Neuron (in vitro differentiated cells): ENCODE data around the gene SLC47A1.

Source experiments
- H2AFZ ChIP-seq: one replicate; pipeline ENCODE4 v1.6.1; 2013; ENCODE audit warnings: low read depth, mild to moderate bottlenecking, inconsistent platforms, low read length, moderate library complexity
- H3K27me3 ChIP-seq: one replicate; pipeline ENCODE4 v1.6.1; 2013; ENCODE audit warnings: low read length; ENCODE audit not compliant: insufficient read depth
- H3K36me3 ChIP-seq: one replicate; pipeline ENCODE4 v1.6.1; 2013; ENCODE audit warnings: low read length; ENCODE audit not compliant: insufficient read depth
- H3K4me1 ChIP-seq: one replicate; pipeline ENCODE4 v1.6.1; 2013; ENCODE audit warnings: low read length; ENCODE audit not compliant: insufficient read depth
- H3K4me3 ChIP-seq: 2 replicates; pipeline ENCODE4 v1.5.1; 2013; ENCODE audit warnings: mild to moderate bottlenecking, low read length, moderate library complexity
- H3K9me3 ChIP-seq: one replicate; pipeline ENCODE4 v1.6.1; 2013; ENCODE audit warnings: low read length

Gene SLC47A1

GRCh38 chr17:19534562-19535149 is 1.0 kb downstream of the SLC47A1 start:
- Histone ChIP-seq H3K4me3 (peak overlapping the region; percentile 27), H3K27me3 (peaks cover 39% of the 10 kb centered on the region), H2AFZ (peak overlapping the region; percentile 67), H3K4me1 (peaks cover 7% of the 10 kb centered on the region), H3K9me3 (peaks cover 2% of the 10 kb centered on the region), H3K36me3 (no peaks in the 10 kb centered on the region)

DNA sequence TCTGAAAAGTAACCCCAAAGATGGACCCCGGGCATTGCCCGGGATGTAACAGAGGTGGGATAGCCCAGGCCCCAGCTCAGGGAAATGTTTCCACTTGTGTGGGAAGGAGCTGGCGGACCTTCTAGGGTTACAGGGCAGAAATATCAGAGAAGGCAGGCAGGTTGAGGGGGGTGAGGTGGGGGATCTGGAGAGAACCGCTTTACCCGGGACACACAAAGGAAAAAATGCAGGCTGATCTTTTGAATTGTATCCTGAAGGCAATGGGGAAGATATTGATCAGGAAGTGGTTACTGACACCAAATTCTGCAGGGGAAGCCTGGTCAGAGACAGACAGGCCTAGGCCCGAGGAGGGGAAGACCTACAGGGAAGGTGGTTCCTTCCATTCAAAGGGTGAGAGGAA is 3.5 kb downstream of the SLC47A1 start:
- H3K36me3 ChIP-seq: no peaks in the 10 kb centered on the region
- H3K27me3 ChIP-seq: peaks cover 38% of the 10 kb centered on the region
- H3K4me3 ChIP-seq: no peak overlapping the region
- peaks cover 1% of the 10 kb centered on the region for H3K9me3 ChIP-seq
- H2AFZ ChIP-seq: no peak overlapping the region
- H3K4me1 ChIP-seq: peaks cover 7% of the 10 kb centered on the region

DNA sequence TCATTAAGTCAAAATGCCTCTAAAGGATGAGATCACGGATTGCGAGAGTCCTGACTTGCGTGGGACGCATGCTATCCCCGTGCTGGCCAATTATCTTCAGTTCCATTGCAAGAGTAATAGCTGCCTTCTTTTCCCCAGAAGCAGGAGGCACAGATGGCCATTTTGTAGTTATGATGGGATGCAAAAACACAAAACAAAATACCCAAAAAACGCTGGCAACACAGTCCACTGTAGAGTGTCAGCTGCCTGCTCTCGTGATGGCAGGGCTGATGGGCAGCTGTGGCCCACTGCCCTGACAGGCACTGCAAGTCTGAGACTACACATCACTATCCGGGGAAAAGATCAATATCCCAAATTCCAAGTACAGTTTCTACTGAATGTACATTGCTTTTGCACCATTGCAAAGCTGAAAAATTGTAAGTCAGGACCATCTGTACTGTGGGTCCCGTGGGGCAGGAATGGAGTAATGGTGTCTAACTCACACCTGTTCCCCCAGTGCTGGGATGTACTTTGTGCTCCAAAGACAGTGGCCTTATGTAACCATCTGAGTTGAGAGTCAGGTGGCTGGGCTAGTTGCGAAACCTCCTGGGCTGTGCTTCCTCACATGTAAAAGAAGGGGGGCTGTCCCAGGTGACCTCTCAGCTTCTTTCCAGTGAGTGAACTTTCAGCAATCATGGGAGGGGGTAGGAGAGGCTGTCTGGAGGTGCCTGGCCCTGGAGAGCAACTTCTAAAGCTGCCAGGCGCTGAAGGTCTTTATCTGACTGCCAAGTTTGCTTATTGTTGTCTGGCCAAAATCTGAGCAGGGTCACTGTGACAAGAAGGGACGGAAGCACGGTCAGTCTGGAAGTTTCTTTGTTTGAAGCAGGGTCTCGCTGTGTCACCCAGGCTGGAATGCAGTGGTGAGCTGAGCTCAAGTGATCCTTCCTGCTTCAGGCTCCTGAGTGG is 4.7 kb downstream of the SLC47A1 start:
- Histone ChIP-seq H2AFZ (no peak overlapping the region), H3K4me3 (no peak overlapping the region), H3K27me3 (peaks cover 26% of the 10 kb centered on the region), H3K4me1 (peaks cover 7% of the 10 kb centered on the region), H3K9me3 (no peaks in the 10 kb centered on the region), H3K36me3 (no peaks in the 10 kb centered on the region)

DNA sequence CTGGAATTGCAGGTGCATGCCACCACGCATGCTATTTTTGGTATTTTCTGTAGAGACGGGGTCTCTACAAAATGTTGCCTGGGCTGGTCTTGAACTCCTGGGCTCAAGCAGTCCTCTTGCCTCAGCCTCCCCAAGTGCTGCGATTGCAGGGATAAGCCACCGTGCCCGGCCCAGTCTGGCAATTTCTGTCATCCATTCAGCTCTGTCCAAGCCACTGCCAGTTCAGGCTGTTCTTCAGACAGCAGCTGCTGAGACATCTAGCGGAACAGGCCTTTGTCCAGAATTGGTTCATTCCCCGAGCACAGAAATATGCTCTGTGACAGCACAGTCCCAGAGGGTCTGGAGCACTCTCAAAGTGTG is 5.4 kb downstream of the SLC47A1 start:
- Histone ChIP-seq H3K36me3 (no peaks in the 10 kb centered on the region), H2AFZ (no peak overlapping the region), H3K9me3 (no peaks in the 10 kb centered on the region), H3K4me3 (no peak overlapping the region), H3K4me1 (peaks cover 4% of the 10 kb centered on the region), H3K27me3 (peaks cover 21% of the 10 kb centered on the region)

DNA sequence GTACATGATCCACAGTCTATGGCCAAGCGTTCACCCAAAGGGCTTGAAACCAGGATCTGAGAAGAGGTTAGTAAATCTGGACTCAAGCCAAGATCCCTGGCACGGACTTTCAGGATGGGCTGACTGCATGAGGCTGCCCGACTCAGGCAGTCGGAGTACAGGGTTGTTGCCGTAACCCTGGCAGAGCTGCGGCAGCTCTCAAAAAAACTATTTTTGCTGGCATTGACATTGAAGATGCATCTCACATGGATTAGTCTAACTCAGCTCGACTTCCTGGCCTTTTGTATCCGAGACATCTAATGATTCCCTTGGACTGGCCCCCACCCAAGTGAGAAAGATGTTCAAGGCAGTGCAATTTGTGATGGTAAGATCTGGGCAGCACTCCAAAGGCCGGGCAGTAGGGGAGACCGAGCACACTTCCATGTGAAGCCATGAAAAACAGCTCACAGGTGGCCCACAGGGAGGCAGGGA is 6.2 kb downstream of the SLC47A1 start:
- no peaks in the 10 kb centered on the region for H3K36me3 ChIP-seq
- no peaks in the 10 kb centered on the region for H3K4me1 ChIP-seq
- H3K27me3 ChIP-seq: peaks cover 12% of the 10 kb centered on the region
- H3K4me3 ChIP-seq: no peak overlapping the region
- no peak overlapping the region for H2AFZ ChIP-seq
- H3K9me3 ChIP-seq: no peaks in the 10 kb centered on the region

DNA sequence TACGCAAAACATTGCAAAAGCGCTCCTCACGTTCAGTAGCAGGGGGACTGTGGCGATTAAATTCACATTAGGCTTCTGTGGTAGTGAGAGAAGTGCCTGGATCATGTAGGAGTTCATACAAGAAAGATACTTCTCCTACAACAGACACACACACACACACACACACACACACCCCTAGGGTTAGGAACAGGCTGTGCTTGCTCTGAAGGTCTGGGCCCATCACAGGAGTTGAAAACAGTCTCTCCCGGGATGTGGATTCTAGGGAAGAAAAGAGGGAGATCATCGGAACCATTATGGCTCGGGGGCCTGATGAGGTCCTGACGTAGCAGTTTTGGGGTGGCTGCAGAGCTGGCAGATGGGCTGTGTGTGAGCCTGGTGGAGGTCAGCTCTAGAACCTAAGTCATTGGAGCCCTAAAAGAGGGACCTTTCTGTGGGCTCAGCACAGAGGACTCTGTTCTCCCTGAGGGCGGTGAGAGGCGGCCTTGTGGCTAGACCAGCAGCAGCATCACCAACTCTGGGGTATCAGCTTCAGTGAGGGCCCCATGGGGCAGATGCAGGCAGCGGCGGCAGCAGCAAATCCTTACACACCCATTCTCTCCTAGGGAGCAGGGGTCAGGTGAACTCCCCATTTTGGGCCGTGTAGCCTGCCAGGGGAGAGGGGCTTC is 7.2 kb downstream of the SLC47A1 start:
- no peaks in the 10 kb centered on the region for H3K4me1 ChIP-seq
- H3K27me3 ChIP-seq: peaks cover 11% of the 10 kb centered on the region
- H3K36me3 ChIP-seq: no peaks in the 10 kb centered on the region
- no peak overlapping the region for H3K4me3 ChIP-seq
- H2AFZ ChIP-seq: no peak overlapping the region
- H3K9me3 ChIP-seq: no peaks in the 10 kb centered on the region

- H2AFZ ChIP-seq: no peak overlapping the region
- H3K36me3 ChIP-seq: no peaks in the 10 kb centered on the region
- H3K9me3 ChIP-seq: no peaks in the 10 kb centered on the region
- H3K4me3 ChIP-seq: no peak overlapping the region
- H3K4me1 ChIP-seq: no peaks in the 10 kb centered on the region
- H3K27me3 ChIP-seq: peaks cover 11% of the 10 kb centered on the region
These were observed 7.8 kb downstream of the SLC47A1 start for GRCh38 chr17:19541445-19541844.

- peaks cover 4% of the 10 kb centered on the region for H3K27me3 ChIP-seq
- H3K9me3 ChIP-seq: no peaks in the 10 kb centered on the region
- H3K4me3 ChIP-seq: no peak overlapping the region
- no peaks in the 10 kb centered on the region for H3K4me1 ChIP-seq
- no peak overlapping the region for H2AFZ ChIP-seq
- no peaks in the 10 kb centered on the region for H3K36me3 ChIP-seq
These were observed 8.6 kb downstream of the SLC47A1 start for GRCh38 chr17:19542247-19542646.

DNA sequence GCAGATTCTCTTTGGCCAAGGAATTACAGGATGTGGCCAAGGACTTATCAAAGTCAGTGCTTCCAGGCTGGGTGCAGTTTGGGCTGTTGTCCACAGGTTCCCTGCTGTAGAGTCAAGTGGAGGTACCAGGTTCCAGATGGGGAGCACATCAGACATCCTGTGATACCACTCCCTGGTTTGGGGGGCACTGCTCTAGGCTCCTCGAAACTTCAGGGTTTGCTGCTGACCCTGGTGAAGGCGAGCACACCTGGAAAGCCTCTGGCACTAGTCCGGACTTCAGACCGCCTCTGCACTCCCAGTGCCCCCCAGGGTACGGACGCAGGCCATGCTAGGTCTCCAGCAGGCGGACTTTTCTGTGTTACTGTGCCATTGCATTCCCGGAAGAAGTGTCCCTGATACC is 10.7 kb downstream of the SLC47A1 start:
- H3K27me3 ChIP-seq: peaks cover 4% of the 10 kb centered on the region
- no peaks in the 10 kb centered on the region for H3K9me3 ChIP-seq
- no peaks in the 10 kb centered on the region for H3K4me1 ChIP-seq
- no peak overlapping the region for H3K4me3 ChIP-seq
- H3K36me3 ChIP-seq: no peaks in the 10 kb centered on the region
- no peak overlapping the region for H2AFZ ChIP-seq

GRCh38 chr17:19546289-19547065 is 12.8 kb downstream of the SLC47A1 start:
- Histone ChIP-seq H3K4me1 (no peaks in the 10 kb centered on the region), H3K27me3 (no peaks in the 10 kb centered on the region), H3K36me3 (no peaks in the 10 kb centered on the region), H3K4me3 (no peak overlapping the region), H3K9me3 (no peaks in the 10 kb centered on the region), H2AFZ (no peak overlapping the region)

DNA sequence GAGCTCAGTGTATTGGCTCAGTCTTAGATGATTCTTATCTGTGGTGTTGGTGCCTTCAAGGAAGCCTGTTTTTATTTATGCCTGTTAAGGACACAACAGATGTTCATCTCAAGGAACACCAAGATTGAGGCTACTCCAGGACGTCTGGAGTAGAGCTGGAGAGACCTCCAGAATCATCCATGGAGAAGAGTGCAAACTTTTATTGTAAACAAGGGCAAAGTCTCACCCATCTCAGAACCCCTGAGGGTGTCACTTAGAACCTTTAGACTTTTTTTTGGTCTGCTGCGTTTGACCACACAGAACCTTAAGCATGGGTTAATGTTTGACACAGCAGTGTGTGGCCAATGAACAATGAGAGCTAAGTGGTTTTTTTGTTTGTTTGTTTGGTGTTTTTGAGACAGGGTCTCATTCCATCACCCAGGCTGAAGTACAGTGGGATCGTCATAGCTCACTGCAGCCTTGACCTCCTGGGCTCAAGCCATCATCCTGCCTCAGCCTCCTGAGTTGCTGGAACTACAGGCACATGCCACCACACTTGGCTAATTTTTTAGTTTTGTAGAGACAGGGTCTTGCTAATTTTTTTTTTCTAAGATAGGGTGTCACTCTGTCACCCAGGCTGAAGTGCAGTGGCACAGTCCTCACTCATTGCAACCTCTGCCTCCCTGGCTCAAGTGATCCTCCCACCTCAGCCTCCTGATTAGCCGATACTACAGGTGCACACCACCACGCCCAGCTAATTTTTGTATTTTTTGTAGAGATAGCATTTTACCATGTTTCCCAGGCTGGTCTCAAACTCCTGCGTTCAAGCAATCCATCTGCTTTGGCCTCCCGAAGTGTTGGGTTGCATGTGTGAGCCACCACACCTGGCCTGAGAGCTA is 16.3 kb downstream of the SLC47A1 start:
- no peaks in the 10 kb centered on the region for H3K27me3 ChIP-seq
- no peaks in the 10 kb centered on the region for H3K36me3 ChIP-seq
- H3K4me1 ChIP-seq: no peaks in the 10 kb centered on the region
- H3K4me3 ChIP-seq: no peak overlapping the region
- H3K9me3 ChIP-seq: no peaks in the 10 kb centered on the region
- no peak overlapping the region for H2AFZ ChIP-seq

GRCh38 chr17:19551165-19551564 is 17.5 kb downstream of the SLC47A1 start:
- H3K36me3 ChIP-seq: no peaks in the 10 kb centered on the region
- H3K9me3 ChIP-seq: no peaks in the 10 kb centered on the region
- H2AFZ ChIP-seq: no peak overlapping the region
- no peaks in the 10 kb centered on the region for H3K4me1 ChIP-seq
- peaks cover 7% of the 10 kb centered on the region for H3K27me3 ChIP-seq
- H3K4me3 ChIP-seq: no peak overlapping the region
